Measurements from ENCODE around the gene GLRA3.
A peak's percentile ranks its signal among the peaks of the same experiment; 100 is the strongest.
"Not testable (repeated sequence)": the region's sequence is repeated elsewhere in the genome, so short reads cannot be mapped to it uniquely, and the experiment has no call there.

Gene GLRA3

GRCh38 chr4:174808836-174809235 lies 20.2 kb downstream of the GLRA3 start:
- DNase-seq = no peak

DNA sequence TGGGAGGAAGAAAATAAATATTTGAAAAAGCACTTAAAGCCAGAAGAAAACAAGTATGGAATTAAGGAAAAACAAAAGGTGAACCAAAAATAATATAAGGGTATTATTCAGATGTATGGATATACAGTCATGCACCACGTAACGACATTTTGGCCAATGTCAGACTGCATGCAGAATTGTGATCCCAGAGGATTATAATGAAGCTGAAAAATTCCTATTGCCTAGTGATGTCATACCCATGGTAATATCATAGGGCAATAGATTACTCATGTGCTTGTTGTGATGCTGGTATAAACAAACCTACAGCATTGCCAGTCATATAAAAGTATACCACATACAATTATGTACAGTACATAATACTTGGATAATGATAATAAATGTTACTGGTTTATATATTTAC lies 20.9 kb downstream of the GLRA3 start:
- DNase-seq = no peak

DNA sequence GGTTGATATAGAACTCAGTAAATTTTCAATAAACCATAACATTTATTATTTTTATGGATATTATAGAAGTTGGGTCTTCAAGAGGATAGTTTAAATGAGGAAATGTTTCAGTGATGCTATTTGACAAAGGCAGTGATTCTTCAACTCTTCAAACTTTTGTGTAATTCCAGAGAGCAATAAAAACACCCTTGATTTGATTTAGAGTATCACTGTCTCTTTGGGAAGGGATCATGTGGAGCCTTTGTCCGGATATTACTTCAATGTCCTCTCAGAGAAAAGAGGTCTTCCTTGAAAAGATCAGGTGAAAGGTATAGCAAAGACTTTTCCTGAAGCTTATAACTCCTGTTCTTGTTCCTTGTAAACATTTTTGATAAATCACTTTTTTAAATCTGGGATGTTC lies 23.3 kb downstream of the GLRA3 start:
- no peak for DNase-seq

- DNase-seq = no peak
Measured at GRCh38 chr4:174794543-174795094, 34.4 kb downstream of the GLRA3 start.

- DNase-seq = no peak
Measured at GRCh38 chr4:174789657-174790056, 39.4 kb downstream of the GLRA3 start.

DNA sequence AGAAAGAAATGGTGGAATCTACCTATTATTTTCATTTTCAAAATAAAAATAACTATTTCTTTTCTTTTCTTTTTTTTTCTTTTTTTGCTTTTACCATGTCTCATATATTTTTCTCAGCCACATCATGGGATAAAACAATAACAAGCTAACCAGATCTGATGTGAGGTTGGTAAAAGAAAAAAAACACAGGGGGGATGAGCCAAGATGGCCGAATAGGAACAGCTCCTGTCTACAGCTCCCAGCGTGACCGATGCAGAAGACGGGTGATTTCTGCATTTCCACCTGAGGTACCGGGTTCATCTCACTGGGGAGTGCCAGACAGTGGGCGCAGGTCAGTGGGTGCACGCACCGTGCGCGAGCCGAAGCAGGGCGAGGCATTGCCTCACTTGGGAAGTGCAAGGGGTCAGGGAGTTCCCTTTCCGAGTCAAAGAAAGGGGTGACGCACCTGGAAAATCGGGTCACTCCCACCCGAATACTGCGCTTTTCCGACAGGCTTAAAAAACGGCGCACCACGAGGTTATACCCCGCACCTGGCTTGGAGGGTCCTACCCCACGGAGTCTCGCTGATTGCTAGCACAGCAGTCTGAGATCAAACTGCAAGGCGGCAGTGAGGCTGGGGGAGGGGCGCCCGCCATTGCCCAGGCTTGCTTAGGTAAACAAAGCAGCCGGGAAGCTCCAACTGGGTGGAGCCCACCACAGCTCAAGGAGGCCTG lies 50.6 kb downstream of the GLRA3 start:
- not testable (repeated sequence) for DNase-seq

DNA sequence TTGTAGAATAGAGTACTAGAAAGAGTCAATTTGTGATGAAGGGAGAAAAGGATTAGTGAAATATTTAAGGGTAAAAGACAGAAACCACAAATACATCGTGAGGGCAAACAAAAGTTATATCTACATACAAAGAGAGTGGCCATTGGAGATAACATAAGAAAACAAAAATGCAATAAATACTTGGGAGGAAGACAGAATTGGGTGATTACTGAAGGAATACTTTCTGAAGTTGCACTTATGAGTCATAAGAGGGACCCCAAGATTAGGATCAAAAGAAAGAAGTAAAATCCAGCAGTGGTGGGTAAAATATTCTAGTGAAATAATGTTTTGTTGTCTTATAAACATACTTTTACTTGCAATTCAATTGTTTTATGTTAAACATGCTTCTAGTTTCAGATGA lies 53.7 kb downstream of the GLRA3 start:
- DNase-seq = no peak

- peak in 1 of 5 experiments; percentile 4 for DNase-seq
Measured at GRCh38 chr4:174764105-174764729, 64.8 kb downstream of the GLRA3 start.

GRCh38 chr4:174763454-174764104 lies 65.5 kb downstream of the GLRA3 start:
- DNase-seq = no peak

DNA sequence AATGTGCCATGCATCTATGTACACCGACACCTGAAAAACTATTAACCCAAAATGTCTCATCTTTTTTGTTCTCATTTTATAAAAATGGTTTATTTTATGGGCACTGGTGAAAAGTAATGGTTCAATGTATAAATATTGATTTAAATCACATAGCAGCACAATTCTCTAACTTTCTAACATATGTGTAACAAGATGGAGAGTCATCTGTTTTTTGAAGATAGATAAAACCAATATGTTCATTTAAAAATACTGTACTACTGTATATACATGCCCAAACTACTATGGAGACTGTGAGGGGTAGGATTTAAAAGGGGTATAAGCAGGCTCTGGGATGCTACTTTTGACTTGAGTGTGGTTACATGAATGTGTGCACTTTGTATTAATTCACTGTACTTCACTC lies 67.6 kb downstream of the GLRA3 start:
- DNase-seq = no peak

DNA sequence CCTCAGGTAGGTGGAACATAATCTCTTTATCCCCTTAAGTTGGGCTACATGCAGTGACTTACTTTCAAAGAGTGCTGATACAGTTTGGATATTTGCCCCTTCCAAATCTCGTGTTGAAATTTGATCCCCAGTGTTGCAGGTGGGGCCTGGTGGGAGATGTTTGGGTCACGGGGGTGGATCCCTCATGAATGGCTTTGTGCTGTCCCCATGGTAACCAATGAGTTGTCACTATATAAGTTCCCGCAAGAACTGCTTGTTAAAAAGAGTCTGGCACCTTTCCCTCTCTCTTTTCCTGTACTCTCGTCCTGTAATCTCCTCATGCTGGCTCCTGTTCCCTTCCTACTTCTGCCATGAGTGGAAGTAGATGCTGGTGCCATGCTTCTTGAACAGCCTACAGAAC lies 71.3 kb downstream of the GLRA3 start:
- no peak for DNase-seq

DNA sequence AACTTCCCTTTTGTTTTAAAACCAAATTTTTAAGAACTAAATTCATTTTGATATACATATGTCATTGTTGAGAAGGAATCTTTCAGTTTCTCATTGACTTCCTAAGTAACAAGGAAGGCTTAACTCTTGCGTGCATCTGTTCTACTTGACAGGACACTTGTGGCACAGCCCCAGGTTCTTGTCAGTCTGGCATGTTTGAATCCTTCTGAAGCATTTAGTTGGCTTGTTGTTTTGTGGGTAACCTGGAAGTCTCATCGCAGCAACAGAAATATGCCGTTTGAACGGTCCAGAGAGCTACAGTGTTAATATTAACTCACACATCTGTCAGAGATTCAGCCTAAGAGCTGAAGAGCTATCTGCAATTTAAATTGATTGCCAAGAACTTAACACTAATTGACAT lies 76.0 kb downstream of the GLRA3 start:
- DNase-seq = no peak

DNA sequence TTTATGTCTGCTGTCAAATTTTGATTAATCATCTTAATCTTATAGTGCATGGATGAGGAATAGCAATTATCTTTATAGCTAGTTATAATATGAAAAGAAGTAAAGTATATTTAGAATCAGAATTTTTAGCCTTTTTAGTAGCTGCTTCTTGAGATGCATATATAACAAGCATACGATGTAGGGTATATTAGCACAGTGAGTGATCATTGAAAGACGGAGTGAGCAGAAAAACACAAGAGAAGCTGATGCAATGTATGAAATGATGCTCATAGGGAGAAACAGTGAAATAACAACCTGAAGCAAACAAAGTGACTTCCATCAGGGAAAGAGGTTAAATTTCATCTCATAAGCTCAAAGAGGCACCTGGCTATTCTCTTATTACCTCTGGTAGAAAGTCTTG lies 77.0 kb downstream of the GLRA3 start:
- DNase-seq = no peak

DNA sequence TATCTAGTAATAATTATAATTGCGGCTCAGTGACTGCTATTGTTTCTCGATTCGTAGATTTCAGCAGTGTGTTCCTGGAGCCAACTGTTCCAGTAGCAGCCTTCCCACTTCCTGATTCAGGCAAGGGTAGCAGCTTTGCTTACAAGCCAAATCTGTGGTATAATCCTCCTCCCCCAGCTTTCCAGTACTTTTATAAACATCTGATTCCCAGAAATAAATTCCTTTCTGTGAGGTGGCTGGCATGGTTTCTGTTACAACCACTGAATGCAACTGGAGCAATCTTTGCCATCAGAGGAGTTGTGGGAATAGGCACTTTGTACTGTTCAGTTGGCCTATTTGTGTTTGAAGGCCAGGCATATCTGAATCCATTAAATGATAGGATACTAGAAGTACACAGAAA lies 80.0 kb downstream of the GLRA3 start:
- no peak for DNase-seq

DNA sequence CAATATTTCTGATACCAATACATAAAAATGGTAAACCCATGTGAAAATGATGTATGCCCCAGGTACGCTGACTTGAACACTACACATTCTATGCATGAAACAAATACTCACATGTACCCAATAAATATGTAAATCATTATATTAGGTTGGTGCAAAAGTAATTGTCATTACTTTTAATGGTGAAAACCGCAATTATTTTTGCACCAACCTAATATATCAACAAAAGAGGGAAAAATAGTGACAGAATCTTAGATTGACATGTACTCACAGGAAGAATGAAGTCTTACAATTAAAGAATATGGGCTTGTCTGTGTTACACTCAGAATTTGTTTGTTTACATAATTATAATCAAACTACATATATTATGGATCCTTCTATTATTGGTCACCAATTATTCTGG lies 82.3 kb downstream of the GLRA3 start:
- DNase-seq = no peak

DNA sequence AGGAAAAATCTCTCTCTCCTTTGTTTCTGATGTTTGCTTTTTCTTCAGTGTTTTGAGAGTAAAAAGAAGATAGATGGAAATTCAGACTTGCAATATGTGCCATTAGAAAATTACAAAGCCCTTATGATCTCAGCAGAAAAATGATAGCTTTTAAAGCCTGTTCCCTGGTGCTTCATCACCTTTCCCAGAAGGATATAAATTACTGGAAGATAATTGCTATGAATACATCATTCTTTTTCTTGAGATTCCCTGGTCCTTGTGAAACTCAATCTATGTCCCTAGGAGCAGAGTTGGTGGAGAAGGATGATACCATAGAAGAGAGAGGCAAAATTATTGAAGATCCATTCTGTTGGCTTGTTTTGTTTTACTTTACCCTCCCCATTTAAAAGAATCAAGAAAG lies 86.5 kb downstream of the GLRA3 start:
- DNase-seq = no peak

GRCh38 chr4:174739576-174739975 lies 89.5 kb downstream of the GLRA3 start:
- DNase-seq = no peak

GRCh38 chr4:174734181-174734580 lies 94.9 kb downstream of the GLRA3 start:
- no peak for DNase-seq

- no peak for DNase-seq
Measured at GRCh38 chr4:174717828-174718227, 111.2 kb downstream of the GLRA3 start.

GRCh38 chr4:174716986-174717770 lies 111.9 kb downstream of the GLRA3 start:
- no peak for DNase-seq

- DNase-seq = peak in 1 of 5 experiments; percentile 28
Measured at GRCh38 chr4:174714393-174715211, 114.4 kb downstream of the GLRA3 start.

GRCh38 chr4:174713821-174714220 lies 115.2 kb downstream of the GLRA3 start:
- no peak for DNase-seq
